HG03139 (cell line): ENCODE results near the gene CASP1.

ENCODE experiments used
- ATAC-seq: cut with Tn5 transposase; IDR thresholded peaks from one replicate; pipeline ENCODE4 v1.9.1; 2021; ENCODE audit not compliant: unreplicated experiment

The CASP1 gene

GRCh38 chr11:105046898-105047579 lies 12.1 kb upstream of the CASP1 start:
- no peak for ATAC-seq

- ATAC-seq = no peak
Observed at GRCh38 chr11:105045676-105046296, 10.8 kb upstream of the CASP1 start.

- ATAC-seq = peak; percentile 99
Observed at GRCh38 chr11:105044557-105045524, 9.9 kb upstream of the CASP1 start, which contains the start of gene CARD16. CARD16 (minus strand) TSS chr11:105045335; CDS start chr11:105045297, 38 bp downstream.

GRCh38 chr11:105042178-105042577 lies 7.2 kb upstream of the CASP1 start:
- no peak for ATAC-seq

- ATAC-seq = no peak
Observed at GRCh38 chr11:105040703-105041102, 5.8 kb upstream of the CASP1 start.

GRCh38 chr11:105034388-105034787 lies 556 bp downstream of the CASP1 start:
- peak; percentile 6 for ATAC-seq

DNA sequence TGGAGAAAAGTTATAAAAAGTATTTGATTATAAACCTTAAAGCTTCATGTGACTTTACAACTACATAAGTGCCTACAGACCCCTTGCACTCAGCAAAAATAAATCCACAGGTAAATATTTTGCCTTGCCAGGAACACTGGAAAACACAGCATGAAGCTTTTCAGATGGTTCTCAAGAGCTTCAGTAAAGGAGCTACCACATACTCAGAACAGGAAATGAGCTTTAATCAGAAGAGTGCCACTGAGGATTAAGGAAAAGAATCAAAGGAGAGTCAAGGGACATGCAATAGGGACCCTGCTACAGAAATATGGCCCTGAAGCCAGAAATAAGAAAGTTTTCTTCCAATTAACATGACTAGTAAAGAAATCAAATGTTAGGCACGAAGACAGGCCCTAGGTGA lies 1.2 kb downstream of the CASP1 start:
- no peak for ATAC-seq

DNA sequence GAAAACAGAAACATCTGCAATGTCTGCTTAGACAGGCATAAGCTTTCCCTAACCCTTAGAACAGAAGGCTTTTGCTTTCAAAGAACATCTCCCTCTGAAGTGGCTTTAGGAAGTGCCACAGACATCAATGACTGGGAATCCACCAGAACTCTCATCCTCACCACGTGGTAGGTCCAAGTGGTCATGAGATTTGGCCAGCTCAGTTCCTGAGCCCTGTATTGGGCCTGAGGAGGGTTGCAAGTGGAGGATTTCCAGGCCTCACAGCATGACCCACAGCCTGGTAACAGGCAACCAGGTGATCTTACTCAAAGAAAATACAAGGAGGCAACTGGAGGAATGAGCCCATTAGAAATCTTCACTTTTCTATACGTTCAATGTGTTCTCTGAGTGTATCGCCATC lies 1.6 kb downstream of the CASP1 start:
- ATAC-seq = no peak

DNA sequence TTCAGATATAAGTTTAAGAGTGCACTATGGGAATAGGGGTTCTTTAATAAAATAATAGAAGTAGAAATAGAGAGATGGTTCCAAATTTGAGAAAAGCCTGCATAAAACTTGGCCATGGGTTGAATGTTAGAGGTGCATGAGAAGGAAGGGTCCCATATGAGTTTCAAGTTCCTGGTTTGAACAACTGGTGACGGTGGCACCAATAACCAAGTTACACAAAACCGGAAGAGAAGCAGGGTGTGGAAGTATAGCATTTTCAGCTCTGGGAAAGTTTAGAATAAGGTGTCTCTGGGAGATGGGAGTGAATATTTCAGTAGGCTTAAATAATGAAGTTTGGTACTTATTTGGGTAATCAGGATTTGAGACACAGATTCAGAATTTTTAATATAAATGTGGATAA lies 2.4 kb downstream of the CASP1 start:
- ATAC-seq = no peak

DNA sequence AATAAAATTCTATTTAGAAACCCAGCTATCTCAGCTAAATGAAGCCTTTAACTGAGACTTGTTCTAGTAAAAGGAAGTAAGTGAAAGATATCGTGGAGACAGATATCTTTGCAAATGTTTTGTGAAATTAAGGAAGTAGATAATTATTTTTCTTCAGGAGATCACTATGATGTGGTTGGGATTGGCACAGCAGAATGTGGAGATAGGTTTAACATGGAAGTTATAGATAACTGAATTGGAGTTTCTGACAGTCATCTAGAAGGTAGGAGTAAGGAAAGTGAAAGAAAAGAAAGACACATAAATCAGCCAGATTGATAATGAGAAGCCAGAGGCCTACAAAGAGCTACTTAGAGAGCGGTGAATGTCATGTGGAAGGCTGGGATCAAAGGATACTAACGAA lies 7.3 kb downstream of the CASP1 start:
- no peak for ATAC-seq

GRCh38 chr11:105024394-105024793 lies 10.6 kb downstream of the CASP1 start:
- no peak for ATAC-seq

GRCh38 chr11:105023003-105023402 lies 11.9 kb downstream of the CASP1 start, which contains the start of gene CASP5:
CASP5 (minus strand) TSS chr11:105023168; CDS start chr11:105023136, 32 bp downstream.
- ATAC-seq = no peak

DNA sequence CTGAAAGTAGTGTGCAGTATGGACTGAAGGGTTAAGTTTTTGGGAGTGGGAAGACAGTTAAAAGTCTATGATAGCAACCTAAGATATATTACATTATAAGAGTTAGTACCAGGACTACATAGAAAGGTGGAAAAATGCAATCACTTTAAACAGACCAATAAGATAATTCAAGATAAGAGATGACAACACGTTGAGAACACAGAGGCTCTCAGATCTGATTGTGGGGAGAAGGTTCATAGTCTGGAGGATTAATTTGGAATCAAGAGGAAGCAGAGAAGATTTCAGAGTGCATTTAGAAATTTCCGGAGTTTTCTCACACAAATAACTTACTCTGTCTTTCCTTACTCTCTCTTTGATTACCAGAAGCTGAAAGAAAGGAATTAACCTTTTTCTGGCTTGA lies 12.4 kb downstream of the CASP1 start:
- no peak for ATAC-seq

- ATAC-seq = no peak
Observed at GRCh38 chr11:105007463-105007862, 27.5 kb downstream of the CASP1 start.

- no peak for ATAC-seq
Observed at GRCh38 chr11:105005451-105005845, 29.5 kb downstream of the CASP1 start.

GRCh38 chr11:105004021-105004420 lies 30.9 kb downstream of the CASP1 start:
- ATAC-seq = no peak

GRCh38 chr11:105003151-105003550 lies 31.8 kb downstream of the CASP1 start:
- no peak for ATAC-seq

DNA sequence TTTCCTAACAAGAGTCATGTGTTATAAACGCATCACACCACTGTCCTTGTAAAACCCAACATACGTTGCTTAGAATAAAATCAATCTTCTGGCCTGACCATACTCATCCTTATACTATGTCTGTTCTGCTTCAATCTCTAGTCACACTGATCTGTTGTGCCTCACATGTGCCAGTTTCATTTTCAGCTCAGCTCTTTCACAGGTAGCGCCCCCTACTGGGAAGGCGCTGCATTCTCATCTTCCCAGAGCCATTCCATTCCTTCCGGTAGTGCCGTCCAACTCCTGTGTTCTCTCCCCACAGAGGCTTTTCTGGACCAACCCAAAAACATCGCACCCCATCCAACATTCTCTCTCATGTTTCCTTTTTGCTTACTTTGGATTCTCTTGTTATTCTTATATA lies 34.1 kb downstream of the CASP1 start:
- peak; percentile 77 for ATAC-seq

- ATAC-seq = no peak
Observed at GRCh38 chr11:105000167-105000566, 34.8 kb downstream of the CASP1 start.

DNA sequence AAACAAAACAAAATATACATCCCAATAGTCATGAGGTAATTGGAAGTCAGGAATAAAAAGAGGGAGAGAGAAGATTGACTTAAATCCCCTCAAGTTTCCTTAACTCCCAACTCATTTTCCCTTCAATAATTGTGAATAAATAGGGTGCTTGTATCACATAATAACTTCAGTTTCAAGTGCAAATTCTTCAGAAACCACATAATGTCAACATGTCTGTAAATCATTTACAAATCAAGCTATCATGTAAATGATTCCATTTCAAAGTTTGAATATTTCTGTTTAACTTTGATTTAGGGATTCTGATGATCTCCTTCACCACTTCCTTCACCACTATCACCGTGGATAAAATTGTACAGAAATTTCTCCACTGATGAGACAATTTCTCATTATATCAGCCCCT lies 35.2 kb downstream of the CASP1 start:
- no peak for ATAC-seq

DNA sequence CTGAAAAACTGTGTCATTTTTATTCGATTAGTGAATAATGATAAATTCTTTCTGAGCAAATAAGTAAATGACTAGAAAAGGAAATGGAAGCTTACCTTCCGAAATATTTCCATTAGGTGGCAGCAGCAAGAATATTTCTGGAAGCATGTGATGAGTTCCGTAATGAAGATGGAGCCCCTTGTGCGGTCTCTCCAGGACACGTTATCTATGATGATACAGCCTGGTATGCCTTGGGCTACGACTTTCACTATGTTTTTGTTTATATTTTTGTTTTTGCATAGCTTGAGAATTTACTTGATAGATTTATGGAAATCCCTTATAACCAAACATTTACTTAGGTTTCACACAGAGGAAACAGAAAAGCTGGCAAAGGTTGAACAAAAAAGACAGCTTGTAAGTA lies 37.7 kb downstream of the CASP1 start:
- ATAC-seq = no peak

DNA sequence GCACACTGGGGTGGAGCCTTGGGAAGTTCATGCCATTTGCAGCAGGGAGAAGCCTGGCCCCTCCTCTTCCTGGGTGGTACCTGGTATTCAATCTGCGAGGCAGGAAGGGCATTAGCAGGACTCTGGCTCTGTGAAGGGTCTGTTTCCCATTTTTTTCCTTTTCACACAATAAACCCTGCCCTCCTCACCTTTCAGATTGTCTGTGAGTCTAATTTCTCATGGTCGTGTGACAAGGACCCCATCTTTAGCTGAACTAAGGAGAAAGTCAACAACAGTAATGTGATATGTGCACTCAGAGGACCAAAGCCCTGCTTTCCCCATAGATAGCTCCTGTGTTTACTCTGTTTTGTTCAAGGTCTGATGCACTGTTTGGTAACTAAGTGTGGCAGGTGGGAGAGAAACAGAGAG lies 39.9 kb downstream of the CASP1 start:
- ATAC-seq = no peak
